HepG2 (cell line): Measurements from ENCODE around the gene EVC. TPM values are rescaled to one million over a fixed set of nuclear protein-coding genes. Genes with fewer than 3 reads are reported as not detected.
"Not testable (repeated sequence)": the region's sequence is repeated elsewhere in the genome, so short reads cannot be mapped to it uniquely, and the experiment has no call there.

Experiments used
- ATAC-seq: fragments of 200-7000 bp; cut with Tn5 transposase; 3 replicates; pipeline ENCODE4 v1.9.1; 2020; ENCODE audit warnings: mild to moderate bottlenecking, moderate library complexity
- BruUV-seq: library from RNA; stranded (reverse); fragments of 400-500 nt; replicated peaks from 2 replicates; lab custom pipeline; 2021; lab: Mats Ljungman, UMichigan
- CTCF ChIA-PET: fragments of 300-600 bp; formaldehyde crosslinking; extraction: SDS; loops from one replicate; lab custom pipeline; 2021; ENCODE audit warnings: low total read pairs, inconsistent platforms, low intra/inter-chr PET ratio; lab: Yijun Ruan, JAX
- POLR2A ChIA-PET: fragments of 350-600 bp; sonication (Branson Sonifier 250); formaldehyde crosslinking; loops from one replicate; lab custom pipeline; 2020; ENCODE audit warnings: antibody characterized with exemption, inconsistent platforms; lab: Yijun Ruan, JAX
- DNase-seq: peaks from one replicate; pipeline ENCODE4 v3.0.0-alpha.2; 2015; ENCODE audit warnings: low spot score
- FAIRE-seq: peaks from 3 replicates; lab custom pipeline; 2011; peaks lifted over from hg19 to GRCh38; lab: Jason Lieb, UNC
- H2AFZ ChIP-seq: one replicate; pipeline ENCODE4 v1.6.1; 2011; ENCODE audit warnings: low read length, inconsistent platforms
- H3K27ac ChIP-seq: fragments of 300-600 bp; 3 replicates; pipeline ENCODE4 v1.8.0; 2011; ENCODE audit warnings: mixed run types, mild to moderate bottlenecking, mixed read lengths, low read length, inconsistent platforms; ENCODE audit not compliant: insufficient read depth; ENCODE audit errors: extremely low read length
- H3K27me3 ChIP-seq, 2 experiments: fragments of 200-600 bp in 1 of 2; 2 replicates in 1 of 2; 3 replicates in 1 of 2; pipeline versions ENCODE4 v1.6.0 to v1.8.0; 2011; ENCODE audit warnings: low read length in 2 of 2, mild to moderate bottlenecking in 2 of 2, moderate library complexity in 2 of 2, inconsistent platforms in 1 of 2; ENCODE audit not compliant: insufficient read depth in 2 of 2, control insufficient read depth in 1 of 2
- H3K36me3 ChIP-seq, 2 experiments: fragments of 200-600 bp in 1 of 2; replicated peaks in 1 of 2; 2 replicates in 1 of 2; 3 replicates in 1 of 2; pipeline versions ENCODE4 v1.5.1 to v1.8.0; 2011; ENCODE audit warnings: low read length in 2 of 2, inconsistent platforms in 1 of 2; ENCODE audit not compliant: insufficient read depth in 2 of 2, control insufficient read depth in 1 of 2
- H3K4me1 ChIP-seq: 2 replicates; pipeline ENCODE4 v1.5.1; 2012; ENCODE audit warnings: low read length, inconsistent platforms; ENCODE audit not compliant: insufficient read depth
- H3K4me2 ChIP-seq: 2 replicates; pipeline ENCODE4 v1.6.0; 2011; ENCODE audit warnings: low read depth, low read length, inconsistent platforms
- H3K4me3 ChIP-seq, 3 experiments: fragments of 200-600 bp in 1 of 3; sonication (generic), shearing (Covaris generic) in 1 of 3; replicated peaks in 1 of 3; 2 replicates each; pipeline ENCODE4 v1.5.1; 2011 to 2016; ENCODE audit warnings: low read length in 3 of 3, inconsistent platforms in 2 of 3, low read depth in 2 of 3, mild to moderate bottlenecking in 2 of 3, control low read depth in 1 of 3, mixed read lengths in 1 of 3; ENCODE audit not compliant: insufficient read depth in 1 of 3
- H3K79me2 ChIP-seq: one replicate; pipeline ENCODE4 v1.6.1; 2011; ENCODE audit warnings: low read length, inconsistent platforms; ENCODE audit not compliant: insufficient read depth
- H3K9ac ChIP-seq: 2 replicates; pipeline ENCODE4 v1.6.0; 2011; ENCODE audit warnings: mild to moderate bottlenecking, low read depth, low read length, inconsistent platforms; ENCODE audit not compliant: insufficient read depth
- H3K9me3 ChIP-seq: 2 replicates; pipeline ENCODE4 v1.5.1; 2012; ENCODE audit warnings: mild to moderate bottlenecking, low read length
- H4K20me1 ChIP-seq: 2 replicates; pipeline ENCODE4 v1.6.0; 2011; ENCODE audit warnings: inconsistent platforms, mild to moderate bottlenecking, low read length, moderate library complexity; ENCODE audit not compliant: insufficient read depth
- HMGXB4 ChIP-seq, 2 experiments: sonication (generic) in 1 of 2; formaldehyde crosslinking in 1 of 2; IDR thresholded peaks; 2 replicates each; pipeline versions ENCODE4 v1.4.0 to v1.6.1; 2018 to 2020; ENCODE audit warnings: missing genetic modification reagents in 2 of 2, borderline replicate concordance in 1 of 2, low read depth in 1 of 2, mild to moderate bottlenecking in 1 of 2, missing biosample characterization in 1 of 2
- KDM5B ChIP-seq: sonication (generic); formaldehyde crosslinking; IDR thresholded peaks from 2 replicates; pipeline ENCODE4 v1.4.0; 2020; ENCODE audit warnings: missing genetic modification reagents, mild to moderate bottlenecking, borderline replicate concordance
- KLF15 ChIP-seq: sonication (generic); formaldehyde crosslinking; IDR thresholded peaks from 2 replicates; pipeline ENCODE4 v1.8.1; 2023; ENCODE audit warnings: borderline replicate concordance, mild to moderate bottlenecking, inconsistent platforms, missing genetic modification reagents, mixed read lengths
- RXRA ChIP-seq: sonication (generic); formaldehyde crosslinking; IDR thresholded peaks from 2 replicates; pipeline ENCODE4 v1.5.1; 2020; ENCODE audit warnings: missing genetic modification reagents
- ZBTB10 ChIP-seq: sonication (generic); formaldehyde crosslinking; IDR thresholded peaks from 2 replicates; pipeline ENCODE4 v1.4.0; 2020; ENCODE audit warnings: missing genetic modification reagents, borderline replicate concordance
- ZNF460 ChIP-seq: sonication (generic); formaldehyde crosslinking; IDR thresholded peaks from 2 replicates; pipeline ENCODE4 v1.5.1; 2020; ENCODE audit warnings: missing genetic modification reagents, mild to moderate bottlenecking, borderline replicate concordance
- WGBS: methylation state at CpG from one replicate; pipeline ENCODE4 v1.1.6; 2017; ENCODE audit warnings: low lambda C conversion rate; 5-methylcytosine and 5-hydroxymethylcytosine counted together
- in situ Hi-C: cut with HindIII; loops from 2 replicates; pipeline ENCODE4 v1.10.0; 2017; ENCODE audit warnings: low pct_unique_long_range_greater_than_20kb; ENCODE audit not compliant: extremely low pct_ligation_motif_present
- intact Hi-C: fragments of 100-400 bp; cut with micrococcal nuclease; formaldehyde crosslinking; loops from one replicate; pipeline ENCODE4 v1.10.0; 2022; ENCODE audit not compliant: unreplicated experiment
- polyA plus RNA-seq, 8 experiments: library from polyadenylated mRNA; depleted of rRNA in 3 of 8; stranded (reverse) in 7 of 8; unstranded in 1 of 8; fragments of >200 nt; fragmentation: Illumina TruSeq in 4 of 8; extraction: Trizol in 4 of 8; gene quantifications; 2 replicates each; pipeline versions ENCODE4 v1.2.1 to v1.2.3, GENCODE V29; 2011 to 2016; ENCODE audit warnings: low read depth in 4 of 8, missing spikeins in 1 of 8, mixed read lengths in 1 of 8; ENCODE audit not compliant: insufficient read depth in 1 of 8
- total RNA-seq, 5 experiments: library from RNA; depleted of rRNA; stranded (reverse); fragments of >200 nt; fragmentation: Illumina TruSeq; extraction: Trizol; gene quantifications; 2 replicates each; pipeline ENCODE4 v1.2.3, GENCODE V29; 2016; ENCODE audit warnings: low read depth in 1 of 5

Gene EVC
- total and polyA plus RNA-seq, 2 of the 13 experiments (the other 11 are each of a cell fraction or from before 2014, with no cell fraction given) = 3.1 to 4.9 TPM

GRCh38 chr4:5837483-5837882 is 126.5 kb downstream of the EVC start:
- ATAC-seq, H3K9me3 ChIP-seq, H3K27ac ChIP-seq, H3K36me3 ChIP-seq, DNase-seq, H3K27me3 ChIP-seq, CTCF ChIA-PET, in situ Hi-C loops, H3K79me2 ChIP-seq, FAIRE-seq, BruUV-seq, POLR2A ChIA-PET, H4K20me1 ChIP-seq, H3K4me2 ChIP-seq, H3K9ac ChIP-seq, H3K4me3 ChIP-seq, H2AFZ ChIP-seq, H3K4me1 ChIP-seq, intact Hi-C loops: not testable (repeated sequence)
- whole genome bisulfite sequencing = 80% methylated on average over 6 of the region's 6 CpGs
- 0 out of 2 replicates have a peak, but pooled peaks have one; percentile 4 for TF ChIP-seq ZNF460 (CRISPR knock-in tag)

GRCh38 chr4:5839332-5839731 is 128.3 kb downstream of the EVC start:
- TF ChIP-seq KDM5B (CRISPR knock-in tag) (no peak), ZBTB10 (no peak), KLF15 (CRISPR knock-in tag) (no peak), HMGXB4 (CRISPR knock-in tag; IDR thresholded peaks at IDR 0.05; ENCODE audit: borderline replicate concordance in 1 of 2, low read depth in 1 of 2) (no peak), RXRA (no peak)
- WGBS = 53% methylated on average over 9 of the region's 13 CpGs
- no peak overlapping the region for H3K4me2 ChIP-seq
- H3K4me3 ChIP-seq = no peak overlapping the region
- no peaks in the 10 kb centered on the region for H3K79me2 ChIP-seq
- no peak for ATAC-seq
- no peak overlapping the region for H3K9ac ChIP-seq
- DNase-seq = no peak
- H3K36me3 ChIP-seq = no peaks in the 10 kb centered on the region
- H4K20me1 ChIP-seq = no peaks in the 10 kb centered on the region
- in situ Hi-C loops (no loop called here), intact Hi-C loops (no loop called here)
- POLR2A ChIA-PET = no interaction called here
- H3K27ac ChIP-seq = no peak overlapping the region
- BruUV-seq = no TSS peak
- H2AFZ ChIP-seq = no peak overlapping the region
- FAIRE-seq = no peak
- no peaks in the 10 kb centered on the region for H3K9me3 ChIP-seq
- H3K27me3 ChIP-seq = peaks cover 1 to 14% of the 10 kb centered on the region in 2 experiments; a peak in 2 of 5 replicates
- CTCF ChIA-PET = no interaction called here
- no peaks in the 10 kb centered on the region for H3K4me1 ChIP-seq
